ENCODE data around the gene RGS14.

RGS14 gene

GRCh38 chr5:177385720-177386119, 28.0 kb downstream of the RGS14 start:
- no peak for DNase-seq

GRCh38 chr5:177386542-177386941, 28.8 kb downstream of the RGS14 start:
- DNase-seq, result no peak

GRCh38 chr5:177387405-177387804, 29.7 kb downstream of the RGS14 start:
- DNase-seq, result no peak

GRCh38 chr5:177388521-177389052, 30.9 kb downstream of the RGS14 start:
- DNase-seq, result no peak

- DNase-seq, result peak; percentile 46 to 50
These were observed 31.8 kb downstream of the RGS14 start for GRCh38 chr5:177389241-177390169.

- peak; percentile 85 to 86 for DNase-seq
These were observed 32.9 kb downstream of the RGS14 start for GRCh38 chr5:177390363-177391300.

GRCh38 chr5:177392765-177393164, 35.0 kb downstream of the RGS14 start:
- no peak for DNase-seq

GRCh38 chr5:177393206-177393765, 35.6 kb downstream of the RGS14 start:
- no peak for DNase-seq

GRCh38 chr5:177393990-177394389, 36.3 kb downstream of the RGS14 start:
- DNase-seq, result no peak

GRCh38 chr5:177396078-177396477, 38.4 kb downstream of the RGS14 start:
- DNase-seq, result no peak

- DNase-seq, result no peak
These were observed 39.1 kb downstream of the RGS14 start for GRCh38 chr5:177396807-177397206.

- DNase-seq, result no peak
These were observed 40.2 kb downstream of the RGS14 start for GRCh38 chr5:177397875-177398390.

GRCh38 chr5:177399997-177400868, 42.5 kb downstream of the RGS14 start, which contains the start of gene PFN3:
Gene PFN3 (minus strand): TSS chr5:177400661. CDS start chr5:177400576, 85 bp downstream.
- DNase-seq, result no peak

- peak; percentile 64 to 74 for DNase-seq
These were observed 44.7 kb downstream of the RGS14 start for GRCh38 chr5:177402271-177403043.

- DNase-seq, result peak; percentile 25 to 44
These were observed 45.5 kb downstream of the RGS14 start for GRCh38 chr5:177403102-177403791.

- DNase-seq, result peak; percentile 81 to 84
These were observed 46.3 kb downstream of the RGS14 start for GRCh38 chr5:177403792-177404640.

GRCh38 chr5:177404641-177405179, 47.0 kb downstream of the RGS14 start:
- DNase-seq, result no peak

GRCh38 chr5:177405312-177405711, 47.6 kb downstream of the RGS14 start:
- DNase-seq, result no peak

- no peak for DNase-seq
These were observed 48.1 kb downstream of the RGS14 start for GRCh38 chr5:177405805-177406204.
